Lung (tissue), 12 donors: ENCODE data around the gene CA14. TPM values are rescaled to one million over a fixed set of nuclear protein-coding genes. Genes with fewer than 3 reads are reported as not detected.

ENCODE experiments used
- ATAC-seq: fragments of 200-7000 bp; cut with Tn5 transposase; one replicate; pipeline ENCODE4 v1.9.1; 2020; ENCODE audit warnings: moderate number of reproducible peaks; ENCODE audit not compliant: insufficient read depth, low FRiP score
- DNase-seq, 3 donors: peaks; one replicate each; pipeline ENCODE4 v3.0.0-alpha.2; 2013 to 2017
- H3K27ac ChIP-seq, 2 donors: one replicate each; pipeline ENCODE4 v1.5.1; 2013; ENCODE audit warnings: mild to moderate bottlenecking in 2 of 2, moderate library complexity in 2 of 2, control low read depth in 1 of 2, inconsistent platforms in 1 of 2, low read depth in 1 of 2, low read length in 1 of 2
- H3K27me3 ChIP-seq, 3 donors: one replicate each; pipeline ENCODE4 v1.5.1; 2013; ENCODE audit warnings: low read length in 2 of 3; ENCODE audit not compliant: control insufficient read depth in 3 of 3, insufficient read depth in 3 of 3
- H3K36me3 ChIP-seq, 4 donors: one replicate each; pipeline ENCODE4 v1.5.1; 2013; ENCODE audit warnings: low read length in 4 of 4, mild to moderate bottlenecking in 1 of 4, moderate library complexity in 1 of 4; ENCODE audit not compliant: control insufficient read depth in 4 of 4, insufficient read depth in 4 of 4
- H3K4me1 ChIP-seq, 5 donors: one replicate each; pipeline ENCODE4 v1.5.1; 2013; ENCODE audit warnings: low read length in 5 of 5, mild to moderate bottlenecking in 2 of 5, moderate library complexity in 1 of 5; ENCODE audit not compliant: control insufficient read depth in 5 of 5, insufficient read depth in 5 of 5
- H3K4me3 ChIP-seq: one replicate; pipeline ENCODE4 v1.5.1; 2013; ENCODE audit warnings: mild to moderate bottlenecking, control low read depth, moderate library complexity
- H3K9ac ChIP-seq, 2 donors: one replicate each; pipeline ENCODE4 v1.5.1; 2013; ENCODE audit warnings: low read length in 2 of 2, control low read depth in 1 of 2; ENCODE audit not compliant: insufficient read depth in 1 of 2
- H3K9me3 ChIP-seq, 4 donors: one replicate each; pipeline ENCODE4 v1.5.1; 2013; ENCODE audit warnings: low read length in 3 of 4, mild to moderate bottlenecking in 1 of 4, moderate library complexity in 1 of 4; ENCODE audit not compliant: control insufficient read depth in 4 of 4, insufficient read depth in 3 of 4
- WGBS, 2 donors: extraction: QIAGEN DNeasy Blood & Tissue Kit; methylation state at CpG; one replicate each; pipeline ENCODE4 v1.1.7; 2013; 5-methylcytosine and 5-hydroxymethylcytosine counted together
- polyA plus RNA-seq, 2 donors: library from polyadenylated mRNA; stranded (reverse); fragments of 200-250 nt; gene quantifications; one replicate each; pipeline ENCODE4 v1.2.1, GENCODE V29; 2013
- total RNA-seq, 2 donors: library from RNA; depleted of rRNA in 1 of 2; stranded (reverse); fragments of >200 nt in 1 of 2; gene quantifications; one replicate each; pipeline ENCODE4 v1.2.1, GENCODE V29; 2014 to 2021
- TF ChIP-seq, protein P1 (sequence below): IDR thresholded peaks from 2 replicates; pipeline ENCODE4 v1.5.1; 2012; ENCODE audit warnings: mild to moderate bottlenecking; ENCODE audit errors: control extremely low read depth, extremely low read depth
- donor health status: control.
- donor health status: control.
- donor health status: Bipolar disorder and iron deficiency.
- donor health status: healthy.
- donor health status: DM: yes; HTN: yes; CAD: no.

The CA14 gene
- total and polyA plus RNA-seq, 4 donors, result 0.14 to 0.40 (median 0.24) TPM

GRCh38 chr1:150293433-150294253 lies 36.1 kb downstream of the CA14 start, which contains the start of gene MRPS21:
TSS of gene MRPS21 (plus strand) at chr1:150293861. CDS start at chr1:150294367, 506 bp downstream.
- no peaks in the 10 kb centered on the region for H3K27me3 ChIP-seq
- peaks cover 3 to 10% (median 6%) of the 10 kb centered on the region in 4 donors for H3K36me3 ChIP-seq
- H3K4me3 ChIP-seq, result peak within 1 kb of the TSS; percentile 61
- DNase-seq, result peak; percentile 96 to 98 (median 97)
- peak within 1 kb of the TSS; percentile 89 to 94 for H3K9ac ChIP-seq
- TF ChIP-seq, protein P1, sequence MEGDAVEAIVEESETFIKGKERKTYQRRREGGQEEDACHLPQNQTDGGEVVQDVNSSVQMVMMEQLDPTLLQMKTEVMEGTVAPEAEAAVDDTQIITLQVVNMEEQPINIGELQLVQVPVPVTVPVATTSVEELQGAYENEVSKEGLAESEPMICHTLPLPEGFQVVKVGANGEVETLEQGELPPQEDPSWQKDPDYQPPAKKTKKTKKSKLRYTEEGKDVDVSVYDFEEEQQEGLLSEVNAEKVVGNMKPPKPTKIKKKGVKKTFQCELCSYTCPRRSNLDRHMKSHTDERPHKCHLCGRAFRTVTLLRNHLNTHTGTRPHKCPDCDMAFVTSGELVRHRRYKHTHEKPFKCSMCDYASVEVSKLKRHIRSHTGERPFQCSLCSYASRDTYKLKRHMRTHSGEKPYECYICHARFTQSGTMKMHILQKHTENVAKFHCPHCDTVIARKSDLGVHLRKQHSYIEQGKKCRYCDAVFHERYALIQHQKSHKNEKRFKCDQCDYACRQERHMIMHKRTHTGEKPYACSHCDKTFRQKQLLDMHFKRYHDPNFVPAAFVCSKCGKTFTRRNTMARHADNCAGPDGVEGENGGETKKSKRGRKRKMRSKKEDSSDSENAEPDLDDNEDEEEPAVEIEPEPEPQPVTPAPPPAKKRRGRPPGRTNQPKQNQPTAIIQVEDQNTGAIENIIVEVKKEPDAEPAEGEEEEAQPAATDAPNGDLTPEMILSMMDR, result no peak
- H3K9me3 ChIP-seq, result no peaks in the 10 kb centered on the region
- 3 to 5% methylated on average over 42 to 43 of the region's 43 CpGs for WGBS, 2 donors
- peak within 1 kb of the TSS; percentile 75 to 87 for H3K27ac ChIP-seq
- peaks cover 0 to 7% (median 3%) of the 10 kb centered on the region in 5 donors for H3K4me1 ChIP-seq
- ATAC-seq, result peak; percentile 95

GRCh38 chr1:150295476-150295875 lies 37.9 kb downstream of the CA14 start:
- H3K4me1 ChIP-seq, result peaks cover 0 to 7% (median 3%) of the 10 kb centered on the region in 5 donors
- no peak overlapping the region for H3K9ac ChIP-seq
- H3K27ac ChIP-seq, result no peak overlapping the region
- WGBS, 2 donors, result 100% methylated on average over 2 of the region's 2 CpGs
- TF ChIP-seq, protein P1, result no peak
- ATAC-seq, result no peak
- H3K4me3 ChIP-seq, result no peak overlapping the region
- no peaks in the 10 kb centered on the region for H3K27me3 ChIP-seq
- H3K9me3 ChIP-seq, result no peaks in the 10 kb centered on the region
- DNase-seq, result no peak
- peaks cover 5 to 10% (median 7%) of the 10 kb centered on the region in 4 donors for H3K36me3 ChIP-seq

- H3K27ac ChIP-seq, result no peak overlapping the region
- no peak for DNase-seq
- no peak overlapping the region for H3K4me3 ChIP-seq
- peaks cover 0 to under 1% (median 0%) of the 10 kb centered on the region in 5 donors for H3K4me1 ChIP-seq
- H3K9me3 ChIP-seq, result no peaks in the 10 kb centered on the region
- H3K9ac ChIP-seq, result no peak overlapping the region
- TF ChIP-seq, protein P1, result no peak
- H3K27me3 ChIP-seq, result no peaks in the 10 kb centered on the region
- WGBS, 2 donors, result 96% methylated on average over 3 of the region's 3 CpGs
- no peak for ATAC-seq
- peaks cover 16 to 30% (median 24%) of the 10 kb centered on the region in 4 donors for H3K36me3 ChIP-seq
These were observed 42.1 kb downstream of the CA14 start for GRCh38 chr1:150299716-150300115.
